GM10847 (cell line): ENCODE results near the gene SMARCC2.
A peak's percentile ranks its signal among the peaks of the same experiment; 100 is the strongest.

Experiments
- POLR2A ChIP-seq: IDR thresholded peaks from 2 replicates; pipeline ENCODE4 v1.6.1; 2011; ENCODE audit not compliant: insufficient read length; ENCODE audit errors: extremely low read depth

SMARCC2 gene

DNA sequence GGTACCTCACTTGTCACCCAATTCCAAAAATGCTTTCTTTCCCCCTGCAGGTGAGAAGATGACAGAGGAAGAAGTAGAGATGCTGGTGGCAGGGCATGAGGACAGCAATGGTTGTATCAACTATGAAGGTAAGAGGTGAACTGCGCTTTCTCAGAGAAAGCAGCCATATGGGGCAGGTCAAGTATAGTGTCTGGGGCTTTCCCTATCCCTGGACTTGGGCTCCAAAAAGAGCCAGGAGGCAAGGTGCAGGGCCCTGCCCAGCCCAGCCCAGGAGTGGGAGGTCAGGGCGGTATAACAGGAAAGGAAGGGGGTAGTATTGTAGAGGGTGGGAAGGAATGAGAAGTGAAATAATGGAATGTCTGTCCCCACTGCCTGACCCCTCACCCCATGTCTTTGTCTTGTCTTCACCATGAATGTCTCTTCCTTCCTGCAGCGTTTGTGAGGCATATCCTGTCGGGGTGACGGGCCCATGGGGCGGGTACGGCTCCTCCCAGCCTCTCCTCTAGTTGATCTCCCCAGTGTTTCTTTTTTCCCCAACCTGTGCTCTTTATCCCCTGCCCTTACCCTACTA is 29.0 kb downstream of the SMARCC2 start:
- TF ChIP-seq POLR2A, result peak; percentile 21

- no peak for TF ChIP-seq POLR2A
Measured at GRCh38 chr12:56159482-56160192, 29.6 kb downstream of the SMARCC2 start.

GRCh38 chr12:56158926-56159461 is 30.3 kb downstream of the SMARCC2 start:
- TF ChIP-seq POLR2A, result no peak

DNA sequence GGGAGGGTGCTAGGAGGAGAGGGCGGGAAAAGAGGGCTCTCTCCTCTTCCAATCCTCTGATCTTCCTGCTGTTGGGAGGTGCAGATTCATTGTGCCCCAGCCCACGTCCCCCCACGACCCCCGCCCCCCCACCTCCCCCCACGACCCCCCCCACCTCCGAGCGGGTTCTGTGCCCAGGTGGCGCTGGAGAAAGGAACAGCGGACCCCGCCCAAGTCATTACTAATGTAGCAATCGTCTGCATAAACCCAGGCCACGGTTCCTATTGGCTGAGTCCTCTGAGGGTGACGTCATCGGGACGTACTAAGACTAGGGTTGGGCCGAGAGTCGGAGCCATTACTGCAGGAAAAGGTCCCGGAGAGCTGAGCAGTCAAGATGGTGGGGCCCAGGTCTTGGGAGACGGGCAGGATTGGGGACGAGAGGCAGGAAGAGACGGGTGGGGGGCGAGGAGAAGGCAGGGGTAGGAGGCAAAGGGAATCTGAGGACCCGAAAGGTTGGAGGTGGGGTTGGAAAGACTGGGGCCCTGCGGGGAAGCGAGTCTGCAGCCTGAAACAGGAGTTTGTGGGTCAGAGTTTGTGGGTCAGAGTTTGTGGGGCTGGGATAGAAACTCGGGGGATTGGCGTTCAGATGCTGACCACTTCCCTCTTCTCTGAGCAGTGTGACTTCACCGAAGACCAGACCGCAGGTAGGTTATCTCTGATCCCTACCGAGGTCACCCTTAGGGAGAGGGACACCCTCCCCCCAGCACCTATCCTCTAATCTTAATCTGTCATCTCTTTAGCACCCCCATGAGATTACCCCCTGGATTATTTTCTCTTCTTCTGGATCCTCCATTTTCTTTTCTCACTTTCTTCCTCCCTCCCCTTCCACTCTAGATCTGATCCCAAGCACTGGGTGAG is 31.0 kb downstream of the SMARCC2 start, which contains the start of gene MYL6:
MYL6 (plus strand) TSS at position 331 of the 897 bp plus-strand sequence; CDS start at position 374, 43 bp downstream.
- TF ChIP-seq POLR2A, result peak; percentile 98

DNA sequence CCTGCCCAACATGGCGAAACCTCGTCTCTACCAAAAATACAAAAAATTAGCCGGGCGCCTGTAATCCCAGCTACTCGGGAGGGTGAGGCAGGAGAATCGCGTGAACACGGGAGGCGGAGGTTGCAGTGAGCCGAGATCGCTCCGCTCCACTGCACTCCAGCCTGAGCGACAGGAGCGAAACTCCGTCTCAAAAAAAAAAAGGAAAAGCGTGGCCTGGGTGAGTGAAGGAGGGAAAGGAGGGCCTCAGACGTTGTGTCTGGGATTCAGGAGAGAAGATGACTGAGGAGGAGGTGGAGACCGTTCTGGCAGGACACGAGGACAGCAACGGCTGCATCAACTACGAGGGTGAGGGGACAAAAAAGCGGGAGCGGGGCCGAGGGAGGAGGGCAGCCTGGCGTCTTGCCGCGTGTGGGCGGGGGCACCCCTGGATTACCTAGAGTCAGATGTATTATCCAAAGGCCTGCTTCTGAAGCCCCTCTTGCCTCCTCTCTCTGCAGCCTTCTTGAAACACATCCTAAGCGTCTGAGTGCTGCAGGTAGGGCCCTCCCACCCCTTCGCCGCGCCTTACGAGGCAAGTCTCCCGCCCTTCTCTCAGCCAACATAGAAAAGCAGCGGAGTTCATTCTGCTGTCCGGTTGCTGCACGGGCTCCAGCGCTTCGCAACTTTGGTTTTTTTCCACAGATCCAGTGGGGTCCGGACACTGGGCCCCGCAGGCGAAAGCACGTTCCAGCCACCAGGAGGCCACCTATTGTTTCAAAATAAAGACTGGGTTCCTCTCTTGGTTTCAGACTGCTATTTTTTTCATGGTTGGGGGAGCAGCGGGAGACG is 31.9 kb downstream of the SMARCC2 start:
- TF ChIP-seq POLR2A, result peak; percentile 17

DNA sequence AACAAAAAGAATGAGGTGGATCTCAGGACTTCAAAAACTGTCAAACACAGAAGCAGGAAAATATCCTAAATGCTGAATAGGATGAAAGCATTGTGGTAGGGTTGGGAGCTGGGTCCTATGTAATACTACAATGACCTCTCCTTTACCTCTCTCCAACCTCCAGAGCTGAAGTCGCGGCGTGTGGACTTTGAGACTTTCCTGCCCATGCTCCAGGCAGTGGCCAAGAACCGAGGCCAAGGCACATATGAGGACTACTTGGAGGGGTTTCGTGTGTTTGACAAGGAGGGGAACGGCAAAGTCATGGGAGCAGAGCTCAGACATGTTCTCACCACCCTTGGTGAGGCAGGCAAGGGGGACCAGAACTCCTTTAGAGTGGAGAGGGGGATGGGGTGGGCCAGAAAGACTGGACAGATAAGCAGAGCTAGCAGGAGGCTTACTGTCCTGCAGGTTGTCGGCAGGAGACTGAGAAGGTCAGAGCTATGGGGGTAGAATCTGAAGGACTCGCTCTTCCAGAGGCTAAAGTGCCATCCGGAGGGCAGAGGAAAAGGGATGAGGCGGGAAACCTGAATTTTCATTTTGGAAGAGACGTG is 33.9 kb downstream of the SMARCC2 start:
- TF ChIP-seq POLR2A, result no peak

DNA sequence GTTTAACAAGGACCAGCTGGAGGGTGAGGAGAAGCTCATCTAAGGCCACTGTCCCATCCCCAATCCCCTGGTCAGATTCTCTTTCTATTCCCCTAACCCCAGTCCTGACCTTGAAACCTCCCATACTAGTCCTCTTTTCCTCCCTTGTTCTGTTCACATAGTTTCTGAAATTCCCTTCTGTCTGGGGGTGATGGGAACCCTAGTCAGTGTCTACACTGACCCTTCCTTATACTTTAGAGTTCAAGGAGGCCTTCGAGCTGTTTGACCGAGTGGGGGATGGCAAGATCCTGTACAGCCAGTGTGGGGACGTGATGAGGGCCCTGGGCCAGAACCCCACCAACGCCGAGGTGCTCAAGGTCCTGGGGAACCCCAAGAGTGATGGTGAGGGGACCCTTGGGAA is 34.5 kb downstream of the SMARCC2 start:
- no peak for TF ChIP-seq POLR2A

DNA sequence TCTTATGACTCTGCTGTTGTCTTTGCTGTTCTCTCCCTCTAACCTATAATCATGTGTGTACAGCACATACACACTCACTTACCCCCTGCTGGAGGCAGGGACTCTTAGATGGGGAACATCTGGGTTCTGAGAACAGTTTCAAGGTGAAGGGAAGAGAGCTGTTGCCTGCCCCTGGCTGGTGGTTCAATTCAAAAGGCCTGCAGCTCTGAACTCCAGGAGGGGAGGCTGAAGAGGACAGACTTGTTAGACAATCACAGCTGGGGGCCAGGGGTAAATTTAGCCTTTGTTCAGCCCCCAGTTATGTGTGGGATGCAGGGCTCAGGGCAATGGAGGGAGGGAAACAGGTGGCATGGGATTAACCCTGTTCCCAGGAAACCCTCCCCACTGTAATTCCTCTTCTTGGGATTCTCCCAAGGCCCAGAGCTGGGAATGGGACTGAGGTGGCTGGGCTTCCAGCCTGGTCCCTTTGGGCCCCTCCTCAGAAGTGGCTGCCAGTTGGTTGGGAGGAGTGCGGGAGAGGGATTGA is 35.0 kb downstream of the SMARCC2 start:
- TF ChIP-seq POLR2A, result no peak

- TF ChIP-seq POLR2A, result no peak
Measured at GRCh38 chr12:56153678-56154065, 35.6 kb downstream of the SMARCC2 start.

- TF ChIP-seq POLR2A, result no peak
Measured at GRCh38 chr12:56152756-56153677, 36.3 kb downstream of the SMARCC2 start.

DNA sequence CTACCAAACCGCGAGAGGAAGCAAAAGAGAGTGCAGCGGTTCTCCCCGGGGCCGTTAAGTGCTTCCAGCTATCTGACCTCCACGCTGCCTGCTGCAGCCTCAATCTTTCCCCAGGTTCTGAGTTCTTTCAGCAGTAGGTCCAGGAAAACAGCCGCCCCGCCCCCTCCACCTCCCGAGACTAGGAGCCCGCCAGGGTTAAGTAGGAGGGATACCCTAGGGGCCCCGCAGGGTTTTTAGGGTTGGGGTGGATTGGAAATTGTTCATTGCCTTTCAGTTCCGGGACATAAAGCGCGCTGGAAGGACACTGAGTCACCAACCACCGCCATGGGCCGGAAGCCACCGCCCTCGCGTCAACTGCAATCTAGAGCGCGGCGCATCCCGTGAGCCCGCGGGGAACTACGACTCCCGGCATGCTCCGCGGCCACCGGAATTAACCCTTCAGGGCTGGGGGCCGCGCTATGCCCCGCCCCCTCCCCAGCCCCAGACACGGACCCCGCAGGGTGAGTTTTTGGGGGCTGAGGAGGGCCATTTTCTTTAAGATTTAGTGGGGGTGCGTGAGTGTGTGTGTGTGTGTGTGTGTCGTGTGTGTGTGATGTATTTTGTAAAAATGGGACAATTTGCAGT is 37.0 kb downstream of the SMARCC2 start, which contains the start of gene MYL6B:
MYL6B (plus strand) TSS at position 456 of the 624 bp plus-strand sequence. CDS start 1,332 bp downstream, outside the sequence.
- peak; percentile 62 for TF ChIP-seq POLR2A

DNA sequence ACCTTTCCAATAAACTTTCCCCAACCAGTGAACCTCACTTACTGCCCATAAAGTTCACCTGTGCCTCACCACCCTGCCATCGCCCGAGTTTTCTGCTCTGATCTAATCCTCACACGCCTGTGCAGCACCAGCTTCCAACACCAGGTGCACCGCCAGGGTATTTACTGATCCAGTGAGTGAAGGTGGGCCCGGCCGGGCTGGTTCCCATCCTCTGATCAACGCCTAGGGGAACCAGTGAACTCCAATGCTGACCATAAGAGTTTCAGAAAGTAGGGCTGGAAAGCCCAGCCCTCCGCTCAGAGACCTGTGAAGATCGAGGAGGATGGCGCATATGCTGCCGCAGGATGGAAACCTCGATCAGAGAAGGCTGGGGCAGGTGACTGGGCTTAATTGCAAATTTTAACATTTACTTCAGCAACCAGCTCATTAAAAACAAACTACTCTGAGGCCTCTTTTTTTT is 37.6 kb downstream of the SMARCC2 start:
- no peak for TF ChIP-seq POLR2A
